Globus pallidus (tissue), 1 donor: ENCODE data around the gene C5orf46.

Experiments
- DNase-seq: peaks from one replicate; pipeline ENCODE4 v3.0.0-alpha.2; 2015; ENCODE audit warnings: low spot score

C5orf46 gene

GRCh38 chr5:147857302-147858129, 48.8 kb downstream of the C5orf46 start:
- peak; percentile 52 for DNase-seq

- DNase-seq = no peak
Measured at GRCh38 chr5:147856801-147857200, 49.5 kb downstream of the C5orf46 start.

GRCh38 chr5:147855774-147856069, 50.6 kb downstream of the C5orf46 start:
- no peak for DNase-seq

DNA sequence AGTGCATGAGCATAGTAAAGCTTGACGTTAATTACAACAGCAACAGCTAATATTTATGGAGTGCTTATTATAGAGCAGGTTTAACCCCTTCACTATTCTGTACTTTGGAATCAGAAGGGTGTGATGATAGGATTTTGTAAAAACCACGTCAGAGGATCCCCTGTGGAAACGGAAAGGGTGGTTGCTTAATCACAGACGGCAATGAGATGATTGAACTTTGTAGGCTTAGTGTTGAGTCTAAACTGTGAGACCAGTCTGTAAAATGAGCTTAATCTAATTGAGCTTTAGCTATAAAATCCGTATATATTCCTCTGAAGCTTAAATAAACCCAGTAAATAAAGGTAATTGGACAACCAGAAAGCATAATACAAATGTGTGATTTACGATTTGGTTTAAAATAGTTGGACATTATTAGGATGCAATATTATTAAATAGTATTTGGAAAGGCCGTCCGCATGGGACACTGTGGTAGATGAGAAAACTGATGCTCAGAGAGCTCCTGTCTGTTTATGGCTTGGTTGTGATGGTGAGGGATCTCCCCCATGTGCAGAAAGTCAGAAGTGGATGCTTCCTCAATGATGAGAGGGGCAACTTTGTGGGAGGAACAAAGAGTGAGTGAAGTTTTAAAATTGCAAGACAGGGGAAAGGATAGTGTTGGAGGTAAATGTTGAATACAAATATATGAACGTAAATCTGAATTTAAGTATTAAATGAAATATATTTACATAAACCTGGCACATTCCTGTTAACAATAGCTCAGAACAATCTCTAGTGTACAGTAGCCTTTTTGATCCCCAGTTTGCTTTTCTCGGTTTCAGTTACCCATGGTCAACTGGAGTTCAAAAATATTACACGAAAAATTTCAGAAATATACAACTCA, 51.2 kb downstream of the C5orf46 start:
- no peak for DNase-seq

DNA sequence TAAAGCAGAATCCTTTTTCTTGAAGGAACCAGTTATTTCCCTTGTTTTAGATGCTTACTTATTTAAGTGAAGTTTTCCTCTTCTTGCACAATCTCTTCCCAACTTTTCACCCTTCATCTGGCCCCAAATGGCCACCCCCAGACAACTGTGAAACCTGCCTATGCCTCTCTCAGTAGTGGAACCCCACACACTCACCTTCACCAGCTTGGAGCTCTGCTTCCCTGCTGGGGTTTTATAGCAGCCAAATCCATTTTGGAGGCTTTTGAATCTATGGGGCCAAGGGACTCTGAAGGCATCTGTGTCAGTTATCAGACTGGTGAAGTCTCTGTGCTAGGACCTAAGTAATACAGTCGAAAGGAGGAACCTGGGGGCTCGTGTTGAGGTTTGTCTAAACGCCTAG, 52.0 kb downstream of the C5orf46 start:
- no peak for DNase-seq

DNA sequence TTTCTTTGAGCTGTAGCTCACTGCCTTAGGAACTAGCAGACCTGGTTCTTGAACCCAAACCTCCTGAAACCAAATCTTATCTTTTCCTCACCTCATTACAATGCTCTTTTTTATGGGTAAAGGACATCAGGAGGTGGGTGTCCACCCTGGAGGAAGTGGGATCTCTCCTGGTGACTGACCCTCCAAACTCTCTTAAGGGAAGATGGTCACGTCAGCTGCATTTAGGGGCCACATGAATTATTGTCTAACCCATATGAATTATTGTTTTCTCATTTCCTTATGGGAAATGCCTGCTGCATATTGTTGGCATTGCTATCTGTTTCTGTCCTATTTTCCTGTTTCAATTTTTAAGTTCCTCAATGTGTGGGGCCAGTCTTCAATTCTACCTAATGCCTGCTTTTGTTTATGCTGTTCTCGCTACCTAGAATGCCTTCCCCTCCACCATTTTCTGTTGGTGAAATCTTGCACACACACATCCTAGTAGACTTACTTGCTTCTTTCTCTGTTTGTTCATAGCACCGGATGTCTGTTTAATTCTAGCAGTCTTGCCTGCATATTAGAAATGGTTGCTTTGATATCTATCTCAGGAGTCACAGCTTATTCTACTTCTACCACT, 52.9 kb downstream of the C5orf46 start:
- DNase-seq = no peak

- no peak for DNase-seq
Measured at GRCh38 chr5:147852365-147852764, 54.0 kb downstream of the C5orf46 start.

DNA sequence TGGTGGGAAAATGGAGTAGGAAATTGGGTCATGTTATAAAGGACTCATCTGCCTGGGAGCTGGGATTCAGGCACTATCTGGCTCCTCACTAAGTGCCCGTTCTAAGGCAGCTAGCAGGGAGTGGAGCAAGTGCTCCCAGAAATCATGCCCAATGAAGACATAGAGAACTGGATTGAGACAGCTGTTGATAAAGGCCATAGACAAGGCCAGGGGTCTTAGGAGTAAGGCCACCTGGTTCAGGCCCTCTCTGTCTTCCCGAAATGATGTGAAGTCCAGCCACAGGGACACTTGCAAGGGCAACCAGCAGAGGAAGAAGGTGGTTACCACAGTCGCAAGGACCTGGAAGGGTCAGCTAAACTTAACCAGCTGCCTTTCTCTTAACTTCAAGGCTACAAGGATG, 54.8 kb downstream of the C5orf46 start:
- no peak for DNase-seq

DNA sequence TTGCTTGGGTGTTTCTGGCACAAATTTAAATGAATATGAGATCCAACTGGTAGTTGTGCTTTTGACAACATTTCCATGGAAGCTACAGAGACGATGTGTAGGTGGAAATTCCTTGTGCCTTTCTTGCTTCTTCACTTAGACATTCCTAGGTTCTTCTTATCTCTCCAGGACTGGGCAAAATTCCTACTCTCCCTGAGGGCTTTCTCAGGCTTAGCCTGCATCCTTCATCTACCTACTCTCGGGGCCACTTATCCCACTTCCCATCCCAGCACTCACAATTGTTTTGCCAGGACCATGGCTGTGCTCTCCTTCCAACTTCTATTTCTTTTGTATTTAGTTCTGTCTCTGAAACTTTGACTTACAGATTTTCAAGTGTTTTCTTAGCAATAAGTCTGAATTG, 57.1 kb downstream of the C5orf46 start:
- no peak for DNase-seq

DNA sequence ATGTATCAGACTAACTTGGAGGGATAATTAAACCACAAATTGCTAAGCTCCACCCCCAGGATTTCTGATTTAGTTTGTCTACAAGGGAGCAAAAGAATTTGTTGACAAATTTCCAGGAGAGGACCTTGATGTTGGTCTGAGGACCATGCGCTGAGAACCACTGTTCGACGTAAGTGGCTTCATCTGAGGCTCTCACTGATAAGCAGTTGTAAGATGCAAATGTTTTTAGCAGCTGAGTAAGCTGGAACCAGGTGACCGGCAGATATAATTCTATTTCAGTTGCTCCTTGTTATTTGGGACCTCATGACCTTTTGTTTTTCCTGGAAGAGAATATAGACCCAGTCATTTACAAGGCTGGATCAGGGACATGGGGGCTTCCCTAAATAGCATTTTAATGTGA, 60.7 kb downstream of the C5orf46 start:
- no peak for DNase-seq

DNA sequence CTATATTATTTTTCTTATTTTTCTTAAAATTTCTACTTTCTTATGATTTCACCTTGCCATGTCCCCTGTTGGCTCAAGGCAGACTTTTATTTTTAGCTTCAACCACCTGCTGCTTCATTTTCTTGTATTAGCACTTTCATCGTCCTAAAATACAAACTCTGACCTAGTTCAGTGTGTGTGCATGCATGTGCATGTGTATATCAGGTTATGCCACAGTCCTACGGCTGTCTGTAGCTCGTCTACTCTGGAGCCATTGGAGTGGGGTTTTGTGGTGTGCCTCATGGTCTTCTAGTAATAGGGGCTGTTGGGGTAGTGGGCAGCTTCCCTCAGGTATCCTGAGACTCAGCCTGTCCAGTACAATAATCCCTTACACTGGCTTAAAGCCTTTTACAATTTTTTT, 61.5 kb downstream of the C5orf46 start:
- no peak for DNase-seq

DNA sequence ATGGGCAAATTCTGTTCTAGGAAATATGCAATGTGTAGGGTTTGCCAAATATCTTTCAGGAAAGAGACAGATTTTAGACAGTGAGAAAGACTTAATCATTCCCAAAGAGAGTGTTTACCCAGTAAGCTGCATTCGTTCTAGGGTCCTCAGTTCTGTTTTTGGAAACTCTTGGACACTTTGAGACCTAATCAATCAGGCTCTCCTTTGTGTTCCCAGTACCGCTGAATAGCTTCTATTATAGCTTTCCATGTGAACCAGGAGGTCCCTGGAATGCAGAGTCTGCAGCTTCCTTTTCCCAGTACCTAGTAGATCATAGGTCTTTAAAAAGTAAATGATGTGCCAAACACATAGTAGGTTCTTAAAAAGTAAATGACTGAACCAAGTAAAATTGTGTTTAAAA, 63.5 kb downstream of the C5orf46 start:
- no peak for DNase-seq
